ENCODE results near the gene CIDEB.

GRCh38 chr14:24307156-24307574 is 612 bp downstream of the CIDEB start:
- no peak for TF ChIP-seq CTCF (IDR thresholded peaks at IDR 0.05)
- TF ChIP-seq POLR2A (IDR thresholded peaks at IDR 0.05): no peak
- TF ChIP-seq POLR2AphosphoS5 (IDR thresholded peaks at IDR 0.05): no peak
- no peak for TF ChIP-seq EP300 (IDR thresholded peaks at IDR 0.05)
